ENCODE data around the gene DMP1.

Gene DMP1

GRCh38 chr4:87649980-87650379 is at the start of gene DMP1:
Gene DMP1 (plus strand): TSS chr4:87650280. CDS start chr4:87656493, 6,213 bp downstream.
- Mint-ChIP-seq H3K4me3 (no peak within 1 kb of the TSS), H3K36me3 (ENCODE audit: insufficient read depth) (no peaks in the 10 kb centered on the region), H3K4me1 (no peaks in the 10 kb centered on the region), H3K9me3 (no peaks in the 10 kb centered on the region), H3K27ac (ENCODE audit: low read depth) (no peak within 1 kb of the TSS), H3K27me3 (peaks cover 45% of the 10 kb centered on the region)
- ATAC-seq (replicated peaks; ENCODE audit: extremely low read depth, poor library complexity, severe bottlenecking) (no peak), DNase-seq (ENCODE audit: low spot score in 2 of 2) (no peak)

GRCh38 chr4:87601361-87601760 is 48.7 kb upstream of the DMP1 start:
- H3K36me3 Mint-ChIP-seq (ENCODE audit: insufficient read depth): no peaks in the 10 kb centered on the region
- DNase-seq (ENCODE audit: low spot score in 2 of 2) (no peak), ATAC-seq (replicated peaks; ENCODE audit: extremely low read depth, poor library complexity, severe bottlenecking) (no peak)
- no peaks in the 10 kb centered on the region for H3K4me1 Mint-ChIP-seq
- H3K9me3 Mint-ChIP-seq: no peaks in the 10 kb centered on the region
- H3K27me3 Mint-ChIP-seq: peaks cover 29% of the 10 kb centered on the region
- H3K27ac Mint-ChIP-seq (ENCODE audit: low read depth): no peak overlapping the region
- no peak overlapping the region for H3K4me3 Mint-ChIP-seq

- Mint-ChIP-seq H3K9me3 (no peaks in the 10 kb centered on the region), H3K36me3 (ENCODE audit: insufficient read depth) (no peaks in the 10 kb centered on the region), H3K27ac (ENCODE audit: low read depth) (no peak within 1 kb of the TSS), H3K4me3 (no peak within 1 kb of the TSS), H3K4me1 (no peaks in the 10 kb centered on the region), H3K27me3 (peaks cover 7% of the 10 kb centered on the region)
- no peak for DNase-seq (ENCODE audit: low spot score in 2 of 2)
- no peak for ATAC-seq (replicated peaks; ENCODE audit: extremely low read depth, poor library complexity, severe bottlenecking)
Observed at GRCh38 chr4:87608229-87608628, 41.9 kb upstream of the DMP1 start, which contains the start of gene DSPP. Gene DSPP (plus strand): TSS chr4:87608529. CDS start chr4:87610909, 2,380 bp downstream.

DNA sequence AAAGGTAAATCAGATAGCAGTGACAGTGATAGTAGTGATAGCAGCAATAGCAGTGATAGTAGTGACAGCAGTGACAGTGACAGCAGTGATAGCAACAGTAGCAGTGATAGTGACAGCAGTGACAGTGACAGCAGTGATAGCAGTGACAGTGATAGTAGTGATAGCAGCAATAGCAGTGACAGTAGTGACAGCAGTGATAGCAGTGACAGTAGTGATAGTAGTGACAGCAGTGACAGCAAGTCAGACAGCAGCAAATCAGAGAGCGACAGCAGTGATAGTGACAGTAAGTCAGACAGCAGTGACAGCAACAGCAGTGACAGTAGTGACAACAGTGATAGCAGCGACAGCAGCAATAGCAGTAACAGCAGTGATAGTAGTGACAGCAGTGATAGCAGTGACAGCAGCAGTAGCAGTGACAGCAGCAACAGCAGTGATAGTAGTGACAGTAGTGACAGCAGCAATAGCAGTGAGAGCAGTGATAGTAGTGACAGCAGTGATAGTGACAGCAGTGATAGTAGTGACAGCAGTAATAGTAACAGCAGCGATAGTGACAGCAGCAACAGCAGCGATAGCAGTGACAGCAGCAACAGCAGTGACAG is 35.7 kb upstream of the DMP1 start:
- H3K36me3 Mint-ChIP-seq (ENCODE audit: insufficient read depth): no peaks in the 10 kb centered on the region
- H3K9me3 Mint-ChIP-seq: no peaks in the 10 kb centered on the region
- no peaks in the 10 kb centered on the region for H3K4me1 Mint-ChIP-seq
- no peak overlapping the region for H3K27ac Mint-ChIP-seq (ENCODE audit: low read depth)
- no peak overlapping the region for H3K4me3 Mint-ChIP-seq
- no peaks in the 10 kb centered on the region for H3K27me3 Mint-ChIP-seq
- DNase-seq (ENCODE audit: low spot score in 2 of 2) (no peak), ATAC-seq (replicated peaks; ENCODE audit: extremely low read depth, poor library complexity, severe bottlenecking) (no peak)

- no peaks in the 10 kb centered on the region for H3K36me3 Mint-ChIP-seq (ENCODE audit: insufficient read depth)
- no peak for ATAC-seq (replicated peaks; ENCODE audit: extremely low read depth, poor library complexity, severe bottlenecking)
- no peaks in the 10 kb centered on the region for H3K4me1 Mint-ChIP-seq
- H3K27me3 Mint-ChIP-seq: no peaks in the 10 kb centered on the region
- no peaks in the 10 kb centered on the region for H3K9me3 Mint-ChIP-seq
- H3K27ac Mint-ChIP-seq (ENCODE audit: low read depth): no peak overlapping the region
- DNase-seq (ENCODE audit: low spot score in 2 of 2): no peak
- H3K4me3 Mint-ChIP-seq: no peak overlapping the region
Observed at GRCh38 chr4:87616268-87616667, 33.8 kb upstream of the DMP1 start.

DNA sequence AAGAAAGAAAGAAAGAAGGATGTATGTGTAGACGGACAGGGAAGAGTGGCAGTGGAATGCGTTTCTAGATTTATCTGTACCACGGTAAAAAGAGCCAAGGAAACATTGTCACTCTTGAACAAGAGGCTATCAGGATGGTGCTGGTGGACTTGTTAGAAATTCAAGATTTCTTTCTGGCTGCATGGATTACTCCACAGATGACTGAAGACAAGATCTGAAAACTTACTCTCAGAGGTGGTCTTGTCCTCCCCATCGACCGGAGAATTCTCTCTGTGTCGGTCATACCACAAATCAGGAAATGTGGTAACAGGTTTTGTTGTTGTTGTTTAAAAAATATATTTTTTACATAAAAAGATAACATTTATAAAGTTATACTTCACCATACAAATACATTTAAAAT is 30.0 kb upstream of the DMP1 start:
- Mint-ChIP-seq H3K27me3 (peaks cover 15% of the 10 kb centered on the region), H3K9me3 (no peaks in the 10 kb centered on the region), H3K4me1 (no peaks in the 10 kb centered on the region), H3K36me3 (ENCODE audit: insufficient read depth) (no peaks in the 10 kb centered on the region), H3K4me3 (no peak overlapping the region), H3K27ac (ENCODE audit: low read depth) (no peak overlapping the region)
- no peak for DNase-seq (ENCODE audit: low spot score in 2 of 2)
- no peak for ATAC-seq (replicated peaks; ENCODE audit: extremely low read depth, poor library complexity, severe bottlenecking)

DNA sequence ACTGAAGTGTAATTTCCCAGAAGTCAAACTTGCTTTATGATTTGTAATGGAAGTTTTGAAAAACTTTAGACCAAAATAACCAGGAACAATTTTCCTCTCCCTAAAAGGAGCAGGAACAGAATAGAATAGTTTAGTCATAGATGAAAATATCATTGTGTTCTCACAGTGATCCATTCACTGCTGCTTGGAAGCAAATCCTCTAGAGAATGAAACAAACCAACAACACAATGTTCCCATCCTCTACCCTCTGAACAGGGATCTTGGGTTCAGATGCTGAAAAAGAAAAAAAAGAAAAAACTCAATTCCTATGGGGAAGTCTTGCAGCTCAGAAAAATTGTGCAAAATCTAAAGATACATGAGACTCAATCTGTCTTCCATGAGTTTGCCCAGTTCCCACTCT is 29.6 kb upstream of the DMP1 start:
- no peaks in the 10 kb centered on the region for H3K9me3 Mint-ChIP-seq
- H3K4me3 Mint-ChIP-seq: no peak overlapping the region

GRCh38 chr4:87622303-87622702 is 27.8 kb upstream of the DMP1 start:
- peaks cover 16% of the 10 kb centered on the region for H3K27me3 Mint-ChIP-seq
- no peak for ATAC-seq (replicated peaks; ENCODE audit: extremely low read depth, poor library complexity, severe bottlenecking)
- no peak for DNase-seq (ENCODE audit: low spot score in 2 of 2)
- no peaks in the 10 kb centered on the region for H3K4me1 Mint-ChIP-seq
- no peaks in the 10 kb centered on the region for H3K9me3 Mint-ChIP-seq
- no peak overlapping the region for H3K27ac Mint-ChIP-seq (ENCODE audit: low read depth)
- no peaks in the 10 kb centered on the region for H3K36me3 Mint-ChIP-seq (ENCODE audit: insufficient read depth)
- H3K4me3 Mint-ChIP-seq: no peak overlapping the region

More for the DNA sequence above, 29.6 kb upstream of the DMP1 start:
- Mint-ChIP-seq H3K4me1 (no peaks in the 10 kb centered on the region), H3K36me3 (ENCODE audit: insufficient read depth) (no peaks in the 10 kb centered on the region), H3K27ac (ENCODE audit: low read depth) (no peak overlapping the region), H3K27me3 (peaks cover 15% of the 10 kb centered on the region)
- DNase-seq (ENCODE audit: low spot score in 2 of 2) (no peak), ATAC-seq (replicated peaks; ENCODE audit: extremely low read depth, poor library complexity, severe bottlenecking) (no peak)

GRCh38 chr4:87624698-87625097 is 25.4 kb upstream of the DMP1 start:
- Mint-ChIP-seq H3K27ac (ENCODE audit: low read depth) (no peak overlapping the region), H3K36me3 (ENCODE audit: insufficient read depth) (no peaks in the 10 kb centered on the region), H3K4me3 (no peak overlapping the region), H3K9me3 (no peaks in the 10 kb centered on the region), H3K27me3 (peaks cover 34% of the 10 kb centered on the region), H3K4me1 (no peaks in the 10 kb centered on the region)
- ATAC-seq (replicated peaks; ENCODE audit: extremely low read depth, poor library complexity, severe bottlenecking) (no peak), DNase-seq (ENCODE audit: low spot score in 2 of 2) (no peak)

GRCh38 chr4:87631668-87632067 is 18.4 kb upstream of the DMP1 start:
- Mint-ChIP-seq H3K9me3 (peaks cover under 1% of the 10 kb centered on the region), H3K4me3 (no peak overlapping the region), H3K27me3 (peaks cover 34% of the 10 kb centered on the region), H3K36me3 (ENCODE audit: insufficient read depth) (no peaks in the 10 kb centered on the region), H3K27ac (ENCODE audit: low read depth) (no peak overlapping the region), H3K4me1 (no peaks in the 10 kb centered on the region)
- ATAC-seq (replicated peaks; ENCODE audit: extremely low read depth, poor library complexity, severe bottlenecking) (no peak), DNase-seq (ENCODE audit: low spot score in 2 of 2) (no peak)

- Mint-ChIP-seq H3K4me3 (no peak overlapping the region), H3K9me3 (peaks cover 8% of the 10 kb centered on the region), H3K27me3 (peaks cover 39% of the 10 kb centered on the region), H3K27ac (ENCODE audit: low read depth) (no peak overlapping the region), H3K4me1 (no peaks in the 10 kb centered on the region), H3K36me3 (ENCODE audit: insufficient read depth) (no peaks in the 10 kb centered on the region)
- DNase-seq (ENCODE audit: low spot score in 2 of 2): no peak
- no peak for ATAC-seq (replicated peaks; ENCODE audit: extremely low read depth, poor library complexity, severe bottlenecking)
Observed at GRCh38 chr4:87632469-87632868, 17.6 kb upstream of the DMP1 start.

DNA sequence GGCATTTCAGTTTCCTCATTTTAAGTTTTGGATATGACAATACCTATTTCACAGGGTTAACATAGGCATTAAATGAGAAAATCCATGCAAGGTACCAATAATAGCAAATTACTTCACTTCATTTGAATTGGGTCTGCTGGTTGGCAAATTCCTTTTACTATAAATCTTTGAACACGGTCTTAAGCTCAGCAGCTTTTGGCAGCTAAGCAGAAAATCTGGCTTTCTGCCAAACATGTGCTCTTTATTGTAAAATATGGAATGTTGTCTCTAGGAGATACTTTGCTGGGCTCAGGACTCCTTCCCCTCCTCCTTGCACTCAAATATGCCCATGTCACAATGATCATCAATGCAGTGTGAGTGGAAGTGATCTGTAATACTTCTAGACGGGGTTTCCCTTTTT is 16.8 kb upstream of the DMP1 start:
- H3K36me3 Mint-ChIP-seq (ENCODE audit: insufficient read depth): no peaks in the 10 kb centered on the region
- no peak overlapping the region for H3K27ac Mint-ChIP-seq (ENCODE audit: low read depth)
- peaks cover 10% of the 10 kb centered on the region for H3K9me3 Mint-ChIP-seq
- H3K27me3 Mint-ChIP-seq: peaks cover 33% of the 10 kb centered on the region
- ATAC-seq (replicated peaks; ENCODE audit: extremely low read depth, poor library complexity, severe bottlenecking): no peak
- H3K4me1 Mint-ChIP-seq: no peaks in the 10 kb centered on the region
- H3K4me3 Mint-ChIP-seq: no peak overlapping the region
- no peak for DNase-seq (ENCODE audit: low spot score in 2 of 2)

DNA sequence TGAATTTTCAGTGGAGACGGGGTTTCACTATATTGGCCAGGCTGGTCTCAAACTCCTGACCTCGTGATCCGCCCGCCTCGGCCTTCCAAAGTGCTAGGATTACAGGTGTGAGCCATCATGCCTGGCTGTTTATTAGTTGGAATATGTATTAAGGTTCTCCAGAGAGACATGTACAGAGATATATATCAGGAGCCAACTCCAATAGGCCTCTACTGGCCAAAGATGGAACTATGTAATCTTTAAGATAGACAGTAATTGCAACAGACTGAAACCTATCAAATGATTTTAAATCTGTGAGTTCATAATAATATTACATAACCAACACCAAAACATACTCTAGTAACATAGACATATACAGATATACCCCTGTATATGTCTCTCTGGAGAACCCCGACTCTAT is 5.8 kb upstream of the DMP1 start:
- H3K9me3 Mint-ChIP-seq: peaks cover 1% of the 10 kb centered on the region
- no peak overlapping the region for H3K27ac Mint-ChIP-seq (ENCODE audit: low read depth)
- H3K36me3 Mint-ChIP-seq (ENCODE audit: insufficient read depth): no peaks in the 10 kb centered on the region
- peaks cover 21% of the 10 kb centered on the region for H3K27me3 Mint-ChIP-seq
- H3K4me3 Mint-ChIP-seq: no peak overlapping the region
- no peaks in the 10 kb centered on the region for H3K4me1 Mint-ChIP-seq
- ATAC-seq (replicated peaks; ENCODE audit: extremely low read depth, poor library complexity, severe bottlenecking) (no peak), DNase-seq (ENCODE audit: low spot score in 2 of 2) (no peak)

Measured in central memory CD8-positive, alpha-beta T cell (primary cell).